ENCODE measurements around the gene LEAP2.
A peak's percentile ranks its signal among the peaks of the same experiment; 100 is the strongest.
"Not testable (repeated sequence)": the region's sequence is repeated elsewhere in the genome, so short reads cannot be mapped to it uniquely, and the experiment has no call there.

LEAP2 gene

GRCh38 chr5:132840896-132841295, 32.6 kb upstream of the LEAP2 start:
- DNase-seq (ENCODE audit: low read depth): no peak

GRCh38 chr5:132841305-132841704, 32.2 kb upstream of the LEAP2 start:
- DNase-seq (ENCODE audit: low read depth): no peak

GRCh38 chr5:132848270-132848669, 25.2 kb upstream of the LEAP2 start:
- no peak for DNase-seq (ENCODE audit: low read depth)

- no peak for DNase-seq (ENCODE audit: low read depth)
Measured at GRCh38 chr5:132849347-132849746, 24.1 kb upstream of the LEAP2 start.

- DNase-seq (ENCODE audit: low read depth): no peak
Measured at GRCh38 chr5:132850066-132850465, 23.4 kb upstream of the LEAP2 start.

- no peak for DNase-seq (ENCODE audit: low read depth)
Measured at GRCh38 chr5:132853323-132853722, 20.1 kb upstream of the LEAP2 start.

GRCh38 chr5:132853790-132854189, 19.7 kb upstream of the LEAP2 start:
- DNase-seq (ENCODE audit: low read depth): no peak

- DNase-seq (ENCODE audit: low read depth): no peak
Measured at GRCh38 chr5:132854301-132854700, 19.2 kb upstream of the LEAP2 start.

GRCh38 chr5:132854992-132855391, 18.5 kb upstream of the LEAP2 start:
- DNase-seq (ENCODE audit: low read depth): not testable (repeated sequence)

- no peak for DNase-seq (ENCODE audit: low read depth)
Measured at GRCh38 chr5:132856011-132856410, 17.5 kb upstream of the LEAP2 start.

GRCh38 chr5:132859889-132860437, 13.5 kb upstream of the LEAP2 start:
- no peak for DNase-seq (ENCODE audit: low read depth)

GRCh38 chr5:132860742-132861141, 12.7 kb upstream of the LEAP2 start:
- no peak for DNase-seq (ENCODE audit: low read depth)

- no peak for DNase-seq (ENCODE audit: low read depth)
Measured at GRCh38 chr5:132865668-132866341, 7.7 kb upstream of the LEAP2 start.

- peak; percentile 78 for DNase-seq (ENCODE audit: low read depth)
Measured at GRCh38 chr5:132866342-132867045, 7.0 kb upstream of the LEAP2 start, which contains the start of the genes GDF9 and UQCRQ. Gene GDF9 (minus strand): TSS chr5:132866469. CDS start chr5:132864533, 1,936 bp downstream. Gene UQCRQ (plus strand): TSS chr5:132866642. CDS start chr5:132866882, 240 bp downstream.

GRCh38 chr5:132867046-132867451, 6.4 kb upstream of the LEAP2 start:
- no peak for DNase-seq (ENCODE audit: low read depth)

- DNase-seq (ENCODE audit: low read depth): no peak
Measured at GRCh38 chr5:132868754-132869153, 4.7 kb upstream of the LEAP2 start.

- no peak for DNase-seq (ENCODE audit: low read depth)
Measured at GRCh38 chr5:132870801-132871200, 2.7 kb upstream of the LEAP2 start.

GRCh38 chr5:132871459-132872284, 1.8 kb upstream of the LEAP2 start:
- DNase-seq (ENCODE audit: low read depth): no peak

GRCh38 chr5:132872788-132873118, 715 bp upstream of the LEAP2 start:
- no peak for DNase-seq (ENCODE audit: low read depth)

GRCh38 chr5:132873930-132874271, 433 bp downstream of the LEAP2 start:
- no peak for DNase-seq (ENCODE audit: low read depth)

GRCh38 chr5:132876020-132876759, 2.7 kb downstream of the LEAP2 start:
- DNase-seq (ENCODE audit: low read depth): no peak

- DNase-seq (ENCODE audit: low read depth): no peak
Measured at GRCh38 chr5:132877466-132877865, 4.0 kb downstream of the LEAP2 start.

Data from stimulated activated CD8-positive, alpha-beta memory T cell treated with anti-CD3 and anti-CD28 coated beads, Interleukin-15, amount 100 ng/mL, for 1 hour (primary cell).